SK-N-SH (cell line): ENCODE measurements around the gene MYDGF. TPM values are rescaled to one million over a fixed set of nuclear protein-coding genes. Genes with fewer than 3 reads are reported as not detected.

ENCODE experiments used
- CTCF ChIA-PET: fragments of 300-600, 350-600 bp; formaldehyde crosslinking; extraction: SDS; loops from one replicate; lab custom pipeline; 2021; lab: Yijun Ruan, JAX
- POLR2A ChIA-PET: fragments of 350-600 bp; sonication (Branson Sonifier 250); formaldehyde crosslinking; extraction: SDS; loops from one replicate; lab custom pipeline; 2020; ENCODE audit warnings: antibody characterized with exemption, inconsistent platforms; lab: Yijun Ruan, JAX
- DNase-seq: peaks from one replicate; pipeline ENCODE4 v3.0.0; 2012
- H2AFZ ChIP-seq: fragments of 200-600 bp; sonication (generic); 2 replicates; pipeline ENCODE4 v1.8.1; 2016; ENCODE audit warnings: antibody characterized with exemption, mild to moderate bottlenecking, low read depth
- H3F3A ChIP-seq: fragments of 200-600 bp; sonication (generic); replicated peaks from 2 replicates; pipeline ENCODE3; 2016; ENCODE audit warnings: antibody characterized with exemption, mild to moderate bottlenecking; ENCODE audit not compliant: insufficient read depth
- H3K27ac ChIP-seq, 2 experiments: fragments of 200-500 bp in 1 of 2; fragments of 200-600 bp in 1 of 2; sonication (Bioruptor generic) in 1 of 2; sonication (generic), shearing (Covaris generic) in 1 of 2; 2 replicates each; pipeline versions ENCODE4 v1.5.1 to v1.6.1; 2014 to 2016; ENCODE audit warnings: low read depth in 2 of 2, inconsistent platforms in 1 of 2, low read length in 1 of 2, mild to moderate bottlenecking in 1 of 2, mixed read lengths in 1 of 2
- H3K27me3 ChIP-seq: fragments of 200-600 bp; sonication (generic), shearing (Covaris generic); 2 replicates; pipeline ENCODE4 v1.6.1; 2016; ENCODE audit warnings: mixed run types; ENCODE audit not compliant: insufficient read depth
- H3K36me3 ChIP-seq, 2 experiments: fragments of 200-500 bp in 1 of 2; fragments of 200-600 bp in 1 of 2; sonication (Bioruptor generic) in 1 of 2; sonication (generic) in 1 of 2; replicated peaks in 1 of 2; 2 replicates each; pipeline versions ENCODE3 to v1.5.1; 2014 to 2016; ENCODE audit warnings: low read length in 1 of 2, mild to moderate bottlenecking in 1 of 2; ENCODE audit not compliant: insufficient read depth in 2 of 2, control insufficient read depth in 1 of 2
- H3K4me1 ChIP-seq, 2 experiments: fragments of 200-500 bp in 1 of 2; fragments of 200-600 bp in 1 of 2; sonication (Bioruptor generic) in 1 of 2; sonication (generic), shearing (Covaris generic) in 1 of 2; 2 replicates each; pipeline versions ENCODE4 v1.5.1 to v1.6.1; 2014 to 2016; ENCODE audit warnings: low read depth in 1 of 2, low read length in 1 of 2, mixed run types in 1 of 2; ENCODE audit not compliant: insufficient read depth in 2 of 2, control insufficient read depth in 1 of 2
- H3K4me2 ChIP-seq: fragments of 200-600 bp; sonication (generic), shearing (Covaris generic); 2 replicates; pipeline ENCODE4 v1.6.1; 2017; ENCODE audit warnings: mixed run types
- H3K4me3 ChIP-seq, 2 experiments: fragments of 200-500 bp in 1 of 2; fragments of 200-600 bp in 1 of 2; sonication (Bioruptor generic) in 1 of 2; sonication (generic), shearing (Covaris generic) in 1 of 2; 2 replicates each; pipeline versions ENCODE4 v1.5.1 to v1.8.1; 2014 to 2016; ENCODE audit warnings: low read depth in 2 of 2, inconsistent platforms in 1 of 2, low read length in 1 of 2, mild to moderate bottlenecking in 1 of 2, mixed read lengths in 1 of 2, moderate library complexity in 1 of 2
- H3K79me2 ChIP-seq: fragments of 200-600 bp; sonication (generic); 2 replicates; pipeline ENCODE4 v1.8.1; 2017; ENCODE audit warnings: mild to moderate bottlenecking; ENCODE audit not compliant: insufficient read depth
- H3K9ac ChIP-seq: fragments of 200-600 bp; sonication (generic); 2 replicates; pipeline ENCODE4 v1.6.1; 2017; ENCODE audit warnings: mixed run types
- H3K9me2 ChIP-seq: fragments of 200-600 bp; sonication (generic); 2 replicates; pipeline ENCODE4 v1.6.1; 2017; ENCODE audit warnings: mixed run types
- H3K9me3 ChIP-seq: fragments of 200-600 bp; sonication (generic); 2 replicates; pipeline ENCODE4 v1.6.1; 2017; ENCODE audit warnings: mixed run types, mild to moderate bottlenecking, moderate library complexity
- H4K20me1 ChIP-seq: fragments of 200-600 bp; sonication (generic); 2 replicates; pipeline ENCODE4 v1.6.1; 2017; ENCODE audit warnings: mild to moderate bottlenecking, mixed run types; ENCODE audit not compliant: insufficient read depth
- CHD2 ChIP-seq: fragments of 150-350 bp; IDR thresholded peaks from 2 replicates; pipeline ENCODE4 v1.6.1; 2018; ENCODE audit warnings: low read length; ENCODE audit not compliant: partially characterized antibody
- EP300 ChIP-seq, 2 experiments: IDR thresholded peaks; 2 replicates each; pipeline versions ENCODE4 v1.4.0 to v1.6.1; 2012; ENCODE audit warnings: borderline replicate concordance in 1 of 2, low read depth in 1 of 2, low read length in 1 of 2
- EZH2phosphoT487 ChIP-seq: fragments of 200-600 bp; sonication (generic); IDR thresholded peaks from 2 replicates; pipeline ENCODE4 v1.6.1; 2017; ENCODE audit warnings: low read depth, mixed run types, mild to moderate bottlenecking, antibody characterized with exemption, moderate library complexity, borderline replicate concordance
- FOXM1 ChIP-seq: IDR thresholded peaks from 2 replicates; pipeline ENCODE4 v1.4.0; 2012; ENCODE audit warnings: low read depth, mild to moderate bottlenecking
- POLR2AphosphoS5 ChIP-seq: IDR thresholded peaks from 2 replicates; pipeline ENCODE4 v1.6.1; 2012; ENCODE audit warnings: low read depth, low read length
- RCOR1 ChIP-seq: fragments of 150-350 bp; IDR thresholded peaks from 2 replicates; pipeline ENCODE4 v1.6.1; 2017; ENCODE audit warnings: antibody characterized with exemption, low read length
- RFX5 ChIP-seq: IDR thresholded peaks from 2 replicates; pipeline ENCODE4 v1.6.1; 2012; ENCODE audit warnings: mild to moderate bottlenecking, improper control_type of control experiment, low read length
- SIN3A ChIP-seq: IDR thresholded peaks from 2 replicates; pipeline ENCODE4 v1.6.1; 2012; ENCODE audit warnings: low read depth, mild to moderate bottlenecking, low read length, moderate library complexity, borderline replicate concordance
- TAF1 ChIP-seq: IDR thresholded peaks from 2 replicates; pipeline ENCODE4 v1.6.1; 2012; ENCODE audit warnings: low read depth, mild to moderate bottlenecking, low read length, moderate library complexity, borderline replicate concordance
- TEAD4 ChIP-seq: IDR thresholded peaks from 2 replicates; pipeline ENCODE4 v1.4.0; 2012; ENCODE audit warnings: mild to moderate bottlenecking, borderline replicate concordance; ENCODE audit not compliant: insufficient read depth
- USF2 ChIP-seq: fragments of 150-350 bp; IDR thresholded peaks from 2 replicates; pipeline ENCODE4 v1.6.1; 2017; ENCODE audit warnings: antibody characterized with exemption, low read length, low read depth, borderline replicate concordance
- YY1 ChIP-seq: IDR thresholded peaks from 2 replicates; pipeline ENCODE4 v1.4.0; 2012; ENCODE audit warnings: low read depth, mild to moderate bottlenecking
- WGBS: methylation state at CpG from one replicate; pipeline ENCODE4 v1.1.6; 2017; ENCODE audit warnings: low lambda C conversion rate; 5-methylcytosine and 5-hydroxymethylcytosine counted together
- polyA plus RNA-seq, 3 experiments: library from polyadenylated mRNA; depleted of rRNA; stranded (reverse); fragments of >200 nt; gene quantifications; 2 replicates each; pipeline ENCODE4 v1.2.3, GENCODE V29; 2012
- TF ChIP-seq, protein P1 (sequence below): IDR thresholded peaks from 2 replicates; pipeline ENCODE4 v1.4.0; 2012; ENCODE audit warnings: low read depth, borderline replicate concordance
- TF ChIP-seq, protein P2 (sequence below): fragments of 150-350 bp; IDR thresholded peaks from 2 replicates; pipeline ENCODE4 v1.6.1; 2016; ENCODE audit warnings: mild to moderate bottlenecking, low read depth, low read length

Gene MYDGF
- polyA plus RNA-seq, 1 of the 3 experiments (the other 2 are of a cell fraction): 312 TPM

DNA sequence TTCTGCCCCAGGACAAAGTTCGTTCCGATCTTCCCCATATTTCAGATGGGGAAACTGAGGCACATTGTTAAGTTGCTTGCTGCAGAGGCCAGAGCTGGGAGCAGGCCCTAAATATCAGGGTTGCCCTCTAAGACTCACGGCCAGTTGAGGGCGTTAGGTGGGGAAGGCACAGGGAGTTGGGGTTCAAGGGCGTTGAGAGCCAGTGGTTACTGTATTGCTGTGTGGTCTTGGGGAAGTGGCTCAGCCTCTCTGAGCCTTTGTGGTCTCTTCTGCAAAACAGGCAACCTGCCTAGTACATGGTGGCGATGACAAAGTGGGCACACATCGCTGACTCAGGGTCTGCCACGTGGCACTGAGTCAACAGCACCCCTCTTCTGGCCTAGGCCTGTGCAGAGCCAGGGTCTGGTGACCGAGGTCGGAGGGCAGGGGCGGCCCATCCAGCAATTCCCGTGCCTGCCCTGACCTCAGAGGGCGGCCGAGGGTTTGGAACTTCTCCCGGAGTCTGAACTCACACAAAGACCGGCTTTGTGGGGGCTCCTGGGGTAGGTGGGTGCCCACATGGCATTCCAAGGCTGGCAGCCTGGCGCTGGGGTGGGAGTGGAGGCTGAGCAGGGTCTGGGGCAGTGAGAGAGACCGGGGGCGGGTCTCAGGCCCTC, 20.6 kb downstream of the MYDGF start:
- Histone ChIP-seq H3K4me1 (no peaks in the 10 kb centered on the region), H4K20me1 (0 out of 2 replicates have a peak, but pooled peaks cover 3% of the 10 kb centered on the region), H3K4me2 (no peak overlapping the region), H3K36me3 (peaks cover 0 to 2% of the 10 kb centered on the region in 2 experiments), H3K27ac (no peak overlapping the region), H3K9ac (no peak overlapping the region), H3K4me3 (no peak overlapping the region), H3K9me3 (no peaks in the 10 kb centered on the region), H3F3A (peaks cover 2% of the 10 kb centered on the region), H2AFZ (no peak overlapping the region), H3K79me2 (peaks cover 10% of the 10 kb centered on the region), H3K9me2 (no peaks in the 10 kb centered on the region), H3K27me3 (no peaks in the 10 kb centered on the region)
- ChIA-PET CTCF (interaction anchor here (1.1 kb wide), 1 partner anchor 13 kb away, joined by 3 read pairs; no protein-coding TSS in a partner anchor), POLR2A (no interaction called here)
- WGBS: 72% methylated on average over 7 of the region's 19 CpGs
- no peak for DNase-seq
- TF ChIP-seq, protein P1, sequence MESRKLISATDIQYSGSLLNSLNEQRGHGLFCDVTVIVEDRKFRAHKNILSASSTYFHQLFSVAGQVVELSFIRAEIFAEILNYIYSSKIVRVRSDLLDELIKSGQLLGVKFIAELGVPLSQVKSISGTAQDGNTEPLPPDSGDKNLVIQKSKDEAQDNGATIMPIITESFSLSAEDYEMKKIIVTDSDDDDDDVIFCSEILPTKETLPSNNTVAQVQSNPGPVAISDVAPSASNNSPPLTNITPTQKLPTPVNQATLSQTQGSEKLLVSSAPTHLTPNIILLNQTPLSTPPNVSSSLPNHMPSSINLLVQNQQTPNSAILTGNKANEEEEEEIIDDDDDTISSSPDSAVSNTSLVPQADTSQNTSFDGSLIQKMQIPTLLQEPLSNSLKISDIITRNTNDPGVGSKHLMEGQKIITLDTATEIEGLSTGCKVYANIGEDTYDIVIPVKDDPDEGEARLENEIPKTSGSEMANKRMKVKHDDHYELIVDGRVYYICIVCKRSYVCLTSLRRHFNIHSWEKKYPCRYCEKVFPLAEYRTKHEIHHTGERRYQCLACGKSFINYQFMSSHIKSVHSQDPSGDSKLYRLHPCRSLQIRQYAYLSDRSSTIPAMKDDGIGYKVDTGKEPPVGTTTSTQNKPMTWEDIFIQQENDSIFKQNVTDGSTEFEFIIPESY: no peak
- no peak for TF ChIP-seq RFX5
- TF ChIP-seq, protein P2, sequence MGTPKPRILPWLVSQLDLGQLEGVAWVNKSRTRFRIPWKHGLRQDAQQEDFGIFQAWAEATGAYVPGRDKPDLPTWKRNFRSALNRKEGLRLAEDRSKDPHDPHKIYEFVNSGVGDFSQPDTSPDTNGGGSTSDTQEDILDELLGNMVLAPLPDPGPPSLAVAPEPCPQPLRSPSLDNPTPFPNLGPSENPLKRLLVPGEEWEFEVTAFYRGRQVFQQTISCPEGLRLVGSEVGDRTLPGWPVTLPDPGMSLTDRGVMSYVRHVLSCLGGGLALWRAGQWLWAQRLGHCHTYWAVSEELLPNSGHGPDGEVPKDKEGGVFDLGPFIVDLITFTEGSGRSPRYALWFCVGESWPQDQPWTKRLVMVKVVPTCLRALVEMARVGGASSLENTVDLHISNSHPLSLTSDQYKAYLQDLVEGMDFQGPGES: no peak

DNA sequence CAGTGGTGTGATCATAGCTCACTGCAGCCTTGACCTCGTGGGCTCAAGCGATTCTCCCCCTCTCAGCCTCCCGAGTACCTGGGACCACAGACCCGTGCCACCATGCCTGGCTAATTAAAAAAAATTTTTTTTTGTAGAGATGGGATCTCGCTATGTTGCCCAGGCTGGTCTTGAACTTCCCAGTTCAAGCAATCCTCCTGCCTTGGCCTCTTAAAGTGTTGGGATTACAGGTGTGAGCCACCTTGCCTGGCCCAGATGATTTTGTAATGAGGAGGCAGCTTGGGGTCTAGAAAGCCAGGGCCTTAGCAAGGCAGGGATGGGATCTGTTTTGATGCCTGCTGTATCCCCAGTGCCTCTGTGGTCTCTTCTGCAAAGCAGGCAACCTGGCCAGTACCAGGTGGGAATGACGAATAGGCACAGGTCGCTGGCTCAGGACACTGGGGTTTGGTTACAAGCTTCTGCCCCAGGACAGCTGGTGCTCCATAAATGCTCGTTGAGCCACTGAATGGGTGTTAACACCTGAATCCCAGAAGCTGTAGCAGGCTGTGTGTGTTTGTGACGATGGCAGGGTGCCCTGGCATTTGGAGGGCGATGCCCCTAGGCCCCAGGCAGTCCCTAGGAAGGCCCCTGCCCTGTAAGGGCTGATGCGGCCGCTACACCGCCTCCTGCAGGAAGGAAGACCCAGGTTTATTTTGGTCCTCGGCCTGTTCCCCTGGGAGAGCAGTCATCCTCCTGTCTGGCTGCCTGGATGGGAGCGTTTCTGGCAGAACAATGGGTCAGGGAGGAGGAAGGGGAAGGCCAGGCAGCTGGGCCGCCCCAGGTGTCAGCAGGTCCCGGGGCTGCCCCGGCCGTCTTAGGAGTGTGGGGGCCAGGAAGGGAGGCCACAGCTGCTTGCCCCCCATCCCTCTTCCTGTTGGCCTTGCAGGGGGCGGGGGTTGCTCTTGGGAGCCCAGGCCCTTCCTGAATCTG, 22.2 kb downstream of the MYDGF start:
- no peak overlapping the region for H3K4me2 ChIP-seq
- H3K27ac ChIP-seq: no peak overlapping the region
- no peak for DNase-seq
- POLR2A ChIA-PET: interaction anchor here (0.6 kb wide), 1 partner anchor 197 kb away, joined by 4 read pairs; no protein-coding TSS in a partner anchor
- no peaks in the 10 kb centered on the region for H3K9me3 ChIP-seq
- no peaks in the 10 kb centered on the region for H3K36me3 ChIP-seq
- no peak overlapping the region for H2AFZ ChIP-seq
- no peak overlapping the region for H3K9ac ChIP-seq
- no peaks in the 10 kb centered on the region for H3F3A ChIP-seq
- TF ChIP-seq CHD2 (no peak), EZH2phosphoT487 (no peak), RCOR1 (no peak), FOXM1 (no peak), USF2 (no peak), POLR2AphosphoS5 (no peak), TAF1 (no peak), SIN3A (no peak), EP300 (IDR thresholded peaks at IDR 0.05; ENCODE audit: borderline replicate concordance in 1 of 2, low read depth in 1 of 2, low read length in 1 of 2) (no peak), YY1 (no peak), TEAD4 (no peak), RFX5 (no peak)
- TF ChIP-seq, protein P2: no peak
- H3K4me1 ChIP-seq: no peaks in the 10 kb centered on the region
- peaks cover 10% of the 10 kb centered on the region for H3K79me2 ChIP-seq
- no peaks in the 10 kb centered on the region for H3K27me3 ChIP-seq
- 0 out of 2 replicates have a peak, but pooled peaks cover 3% of the 10 kb centered on the region for H4K20me1 ChIP-seq
- CTCF ChIA-PET: interaction anchor here (0.6 to 1.6 kb wide), 4 partner anchors 14 to 203 kb away, joined by 3 to 5 read pairs (median 3); no protein-coding TSS in a partner anchor
- WGBS: 95% methylated on average over 11 of the region's 20 CpGs
- H3K4me3 ChIP-seq: no peak overlapping the region; a peak in 1 of 4 replicates
- no peaks in the 10 kb centered on the region for H3K9me2 ChIP-seq
